GM10248 (cell line): ENCODE data around the gene NF2.

Experiments
- CTCF ChIA-PET: fragments of 300-600 bp; sonication (Branson Sonifier 250); formaldehyde crosslinking; extraction: SDS; loops from one replicate; lab custom pipeline; 2021; ENCODE audit warnings: antibody characterized with exemption; lab: Yijun Ruan, JAX
- POLR2A ChIA-PET: fragments of 350-650 bp; sonication (Branson Sonifier 250); formaldehyde crosslinking; extraction: SDS; loops from one replicate; lab custom pipeline; 2020; ENCODE audit warnings: antibody characterized with exemption; lab: Yijun Ruan, JAX
- DNase-seq: peaks from one replicate; pipeline ENCODE4 v3.0.0; 2012; ENCODE audit errors: extremely low spot score
- CTCF ChIP-seq: IDR thresholded peaks from 2 replicates; pipeline ENCODE4 v1.5.1; 2012; ENCODE audit warnings: mild to moderate bottlenecking, low read depth; ENCODE audit errors: extremely low read depth, missing control alignments, control extremely low read depth

Gene NF2

GRCh38 chr22:29738118-29738815 lies 134.8 kb downstream of the NF2 start:
- POLR2A ChIA-PET: no interaction called here
- CTCF ChIA-PET: interaction anchor here (2.3 kb wide), 1 partner anchor 267 kb away, joined by 7 read pairs; no protein-coding TSS in a partner anchor

GRCh38 chr22:29739346-29739875 lies 136.0 kb downstream of the NF2 start:
- POLR2A ChIA-PET: no interaction called here
- DNase-seq: no peak
- no peak for TF ChIP-seq CTCF
- CTCF ChIA-PET: no interaction called here

More at GRCh38 chr22:29738118-29738815, 134.8 kb downstream of the NF2 start:
- TF ChIP-seq CTCF: no peak
- DNase-seq: no peak

- TF ChIP-seq CTCF: no peak
- ChIA-PET POLR2A (no interaction called here), CTCF (no interaction called here)
- DNase-seq: no peak
These were observed 136.8 kb downstream of the NF2 start for GRCh38 chr22:29740216-29740615.

GRCh38 chr22:29741926-29742325 lies 138.5 kb downstream of the NF2 start:
- DNase-seq: no peak
- POLR2A ChIA-PET: no interaction called here
- CTCF ChIA-PET: interaction anchor here (1.1 to 1.5 kb wide), 2 partner anchors 40 to 263 kb away, joined by 3 to 6 read pairs; no protein-coding TSS in a partner anchor
- TF ChIP-seq CTCF: no peak

GRCh38 chr22:29742326-29742725 lies 138.9 kb downstream of the NF2 start:
- POLR2A ChIA-PET: no interaction called here
- no peak for TF ChIP-seq CTCF
- no peak for DNase-seq
- CTCF ChIA-PET: interaction anchor here (1.1 to 1.5 kb wide), 2 partner anchors 41 to 263 kb away, joined by 3 to 6 read pairs; no protein-coding TSS in a partner anchor

GRCh38 chr22:29744902-29745301 lies 141.5 kb downstream of the NF2 start:
- POLR2A ChIA-PET: no interaction called here
- TF ChIP-seq CTCF: no peak
- DNase-seq: no peak
- CTCF ChIA-PET: no interaction called here
